A673 (cell line): ENCODE measurements around the gene FBXL17.

Experiments
- EZH2 ChIP-seq: fragments of 200-600 bp; sonication (generic); IDR thresholded peaks from 2 replicates; pipeline ENCODE4 v1.6.1; 2017; ENCODE audit warnings: borderline replicate concordance, low read depth, mild to moderate bottlenecking, mixed read lengths, antibody characterized with exemption, low read length; ENCODE audit not compliant: poor library complexity, severe bottlenecking
- TF ChIP-seq, protein P1 (sequence below): fragments of 300-800, 200-600 bp; sonication (generic); conservative IDR thresholded peaks from 2 replicates; pipeline ENCODE4 v1.5.1; 2017; ENCODE audit warnings: low read depth, mild to moderate bottlenecking, antibody characterized with exemption, low read length, moderate library complexity, mixed read lengths

DNA sequence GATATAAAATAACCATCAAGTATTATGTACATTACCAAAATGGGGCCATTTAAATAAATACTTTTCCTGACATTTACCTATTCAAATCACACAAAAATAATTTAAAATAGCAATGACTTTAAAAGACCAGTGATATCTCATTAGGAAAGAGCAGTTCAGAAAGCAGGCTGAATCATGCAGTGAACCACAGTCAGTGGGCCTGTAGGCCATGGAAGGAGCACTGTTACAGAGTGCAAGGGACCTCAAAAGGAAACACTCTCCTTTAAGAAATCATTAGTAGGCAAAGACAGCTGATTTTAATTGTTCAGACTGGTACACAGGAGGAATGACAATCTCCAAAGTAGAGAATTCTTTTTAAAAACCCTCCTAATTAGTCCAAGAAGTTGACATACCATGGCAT, 427.6 kb downstream of the FBXL17 start:
- TF ChIP-seq, protein P1, sequence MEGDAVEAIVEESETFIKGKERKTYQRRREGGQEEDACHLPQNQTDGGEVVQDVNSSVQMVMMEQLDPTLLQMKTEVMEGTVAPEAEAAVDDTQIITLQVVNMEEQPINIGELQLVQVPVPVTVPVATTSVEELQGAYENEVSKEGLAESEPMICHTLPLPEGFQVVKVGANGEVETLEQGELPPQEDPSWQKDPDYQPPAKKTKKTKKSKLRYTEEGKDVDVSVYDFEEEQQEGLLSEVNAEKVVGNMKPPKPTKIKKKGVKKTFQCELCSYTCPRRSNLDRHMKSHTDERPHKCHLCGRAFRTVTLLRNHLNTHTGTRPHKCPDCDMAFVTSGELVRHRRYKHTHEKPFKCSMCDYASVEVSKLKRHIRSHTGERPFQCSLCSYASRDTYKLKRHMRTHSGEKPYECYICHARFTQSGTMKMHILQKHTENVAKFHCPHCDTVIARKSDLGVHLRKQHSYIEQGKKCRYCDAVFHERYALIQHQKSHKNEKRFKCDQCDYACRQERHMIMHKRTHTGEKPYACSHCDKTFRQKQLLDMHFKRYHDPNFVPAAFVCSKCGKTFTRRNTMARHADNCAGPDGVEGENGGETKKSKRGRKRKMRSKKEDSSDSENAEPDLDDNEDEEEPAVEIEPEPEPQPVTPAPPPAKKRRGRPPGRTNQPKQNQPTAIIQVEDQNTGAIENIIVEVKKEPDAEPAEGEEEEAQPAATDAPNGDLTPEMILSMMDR: no peak
- TF ChIP-seq EZH2: no peak
